Measurements from ENCODE around the gene SMTNL1.

SMTNL1 gene

DNA sequence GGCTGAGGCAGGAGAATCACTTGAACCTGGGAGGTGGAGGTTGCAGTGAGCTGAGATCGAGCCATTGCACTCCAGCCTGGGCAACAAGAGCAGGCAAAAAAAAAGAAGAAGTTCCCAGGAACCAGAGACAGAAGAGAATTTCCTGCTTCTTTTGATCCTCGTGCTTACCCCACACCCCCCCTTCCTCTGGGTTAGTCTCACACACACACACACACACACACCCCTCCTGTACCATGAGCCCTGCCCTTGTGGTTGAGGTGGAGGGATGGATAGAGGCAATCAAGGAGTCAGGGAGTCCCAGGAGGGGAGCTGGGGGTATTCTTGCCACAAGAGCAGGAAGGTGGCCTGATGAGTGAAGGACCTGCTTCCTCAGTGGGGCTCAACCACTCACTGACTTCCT is 34.2 kb downstream of the SMTNL1 start:
- no peak for TF ChIP-seq CTCF (IDR thresholded peaks at IDR 0.05)
- DNase-seq (ENCODE audit: low spot score) = no peak
- H3K27ac ChIP-seq = no peak overlapping the region
- H3K4me3 ChIP-seq = no peak overlapping the region

DNA sequence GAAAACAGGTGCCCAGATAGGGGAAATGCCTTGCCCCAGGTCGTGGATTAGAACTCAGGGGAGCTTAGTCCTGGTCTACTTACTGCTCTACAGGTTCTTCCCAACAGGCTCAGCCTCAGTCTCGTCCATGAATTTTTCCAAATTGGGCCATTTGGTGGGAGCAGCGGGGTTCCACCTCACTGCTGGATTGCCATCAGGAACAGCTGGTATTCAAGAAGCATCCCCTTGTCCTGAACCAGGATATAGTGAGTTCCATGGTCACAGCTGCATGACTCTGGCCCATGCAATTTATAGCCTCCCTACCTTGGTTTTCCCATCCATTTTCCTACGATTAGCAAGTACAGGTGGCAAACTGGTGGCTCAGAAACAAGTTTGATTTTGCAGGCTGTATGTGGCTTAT is 36.7 kb downstream of the SMTNL1 start:
- H3K27ac ChIP-seq = no peak overlapping the region
- no peak overlapping the region for H3K4me3 ChIP-seq
- no peak for DNase-seq (ENCODE audit: low spot score)
- TF ChIP-seq CTCF (IDR thresholded peaks at IDR 0.05) = no peak

DNA sequence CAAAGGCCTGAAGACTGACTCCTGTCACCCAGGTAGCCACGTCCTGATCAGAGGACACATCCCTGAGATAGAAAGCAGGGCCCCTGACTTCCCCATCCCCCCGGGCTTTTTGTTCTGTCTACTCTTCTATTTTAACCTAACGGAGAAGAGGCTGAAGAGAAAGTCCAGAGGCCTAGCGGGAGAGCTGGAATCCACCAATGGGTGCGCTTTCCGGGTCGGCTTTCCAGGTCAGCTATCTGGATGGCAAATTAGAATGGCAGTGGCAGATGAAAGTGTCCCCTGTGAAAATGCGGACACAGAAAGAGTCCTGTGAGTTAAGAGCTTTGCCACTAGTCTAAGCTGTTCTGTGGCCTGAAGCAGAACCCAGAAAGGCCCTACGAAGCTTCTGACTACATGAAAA is 46.9 kb downstream of the SMTNL1 start:
- Histone ChIP-seq H3K27ac (no peak overlapping the region), H3K4me3 (no peak overlapping the region)
- no peak for DNase-seq (ENCODE audit: low spot score)
- no peak for TF ChIP-seq CTCF (IDR thresholded peaks at IDR 0.05)

GRCh38 chr11:57585301-57585700 is 47.9 kb downstream of the SMTNL1 start:
- TF ChIP-seq CTCF (IDR thresholded peaks at IDR 0.05) = no peak

DNA sequence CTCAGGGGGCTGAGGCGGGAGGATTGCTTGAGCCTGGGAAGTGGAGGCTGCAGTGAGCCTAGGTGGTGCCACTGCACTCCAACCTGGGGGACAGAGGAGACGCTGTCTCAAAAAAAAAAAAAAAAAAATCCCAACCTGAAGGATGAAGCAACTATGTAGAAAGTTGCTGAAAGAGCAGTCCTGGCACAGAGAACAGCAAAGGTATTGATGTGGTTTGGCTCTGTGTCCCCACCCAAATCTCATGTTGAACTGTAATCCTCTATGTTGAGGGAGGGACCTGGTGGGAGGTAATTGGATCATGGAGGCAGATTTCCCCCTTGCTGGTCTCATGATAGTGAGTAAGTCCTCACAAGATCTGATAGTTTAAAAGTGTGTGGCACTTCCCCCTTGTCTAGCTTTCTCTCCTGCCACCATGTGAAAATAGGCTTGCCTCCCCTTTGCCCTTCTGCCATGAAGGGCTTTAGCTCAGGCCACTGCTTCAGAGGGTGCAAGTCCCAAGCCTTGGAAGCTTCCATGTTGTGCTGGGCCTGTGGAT is 49.4 kb downstream of the SMTNL1 start:
- no peak overlapping the region for H3K27ac ChIP-seq
- no peak for DNase-seq (ENCODE audit: low spot score)
- TF ChIP-seq CTCF (IDR thresholded peaks at IDR 0.05) = no peak
- no peak overlapping the region for H3K4me3 ChIP-seq

More at GRCh38 chr11:57585301-57585700, 47.9 kb downstream of the SMTNL1 start:
- Histone ChIP-seq H3K27ac (no peak overlapping the region), H3K4me3 (no peak overlapping the region)
- DNase-seq (ENCODE audit: low spot score) = no peak

DNA sequence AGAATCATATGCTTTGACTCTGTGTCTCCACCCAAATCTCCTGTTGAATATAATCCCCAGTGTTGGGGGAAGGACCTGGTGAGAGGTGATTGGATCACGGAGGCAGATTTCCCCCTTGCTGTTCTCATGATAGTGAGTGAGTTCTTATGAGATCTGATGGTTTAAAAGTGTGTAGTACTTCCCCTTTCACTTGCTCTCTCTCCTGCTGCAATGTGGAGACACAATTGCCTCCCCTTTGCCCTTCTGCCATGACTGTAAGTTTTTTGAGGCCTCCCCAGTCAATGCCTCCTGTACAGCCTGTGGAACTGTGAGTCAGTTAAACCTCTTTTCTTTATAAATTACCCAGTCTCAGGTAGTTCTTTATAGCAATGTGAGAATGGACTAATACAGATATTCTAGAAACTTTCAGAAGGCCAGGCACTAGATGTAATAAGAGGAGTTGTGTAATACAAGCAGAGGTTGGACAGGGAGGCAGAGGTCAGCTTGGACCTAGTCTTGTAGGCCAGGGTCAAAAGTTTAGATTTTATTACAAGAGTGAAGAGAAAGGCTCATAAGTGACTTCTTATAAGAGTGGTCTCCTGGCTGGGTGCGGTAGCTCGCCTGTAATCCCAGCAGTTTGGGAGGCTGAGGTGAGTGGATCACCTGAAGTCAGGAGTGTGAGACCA is 50.8 kb downstream of the SMTNL1 start:
- Histone ChIP-seq H3K4me3 (no peak overlapping the region), H3K27ac (no peak overlapping the region)
- TF ChIP-seq CTCF (IDR thresholded peaks at IDR 0.05) = no peak
- DNase-seq (ENCODE audit: low spot score) = no peak

GRCh38 chr11:57596266-57596885 is 59.0 kb downstream of the SMTNL1 start:
- H3K27ac ChIP-seq = peak overlapping the region; percentile 83 to 99
- no peak for TF ChIP-seq CTCF (IDR thresholded peaks at IDR 0.05)
- DNase-seq (ENCODE audit: low spot score) = no peak
- H3K4me3 ChIP-seq = no peak overlapping the region

Data from coronary artery (tissue), 2 donors.